WTC11 (cell line): Measurements from ENCODE around the gene CNTN5. TPM values are rescaled to one million over a fixed set of nuclear protein-coding genes. Genes with fewer than 3 reads are reported as not detected.

Source experiments
- ATAC-seq: fragments of 200-7000 bp; cut with Tn5 transposase; 2 replicates; pipeline ENCODE4 v1.10.0; 2021; ENCODE audit warnings: mild to moderate bottlenecking, moderate library complexity
- CTCF ChIA-PET: fragments of 300-600 bp; sonication (Branson Sonifier 250); formaldehyde crosslinking; loops from one replicate; lab custom pipeline; 2021; ENCODE audit warnings: antibody characterized with exemption; lab: Charles Lee
- POLR2A ChIA-PET: fragments of 350-600 bp; sonication (Branson Sonifier 250); formaldehyde crosslinking; loops from one replicate; lab custom pipeline; 2021; ENCODE audit warnings: antibody characterized with exemption; lab: Charles Lee
- DNase-seq: peaks from one replicate; pipeline ENCODE4 v3.0.0; 2021; ENCODE audit warnings: low spot score
- H3K27ac Mint-ChIP-seq: 2 replicates; pipeline ENCODE4 v1.8.0; 2021; ENCODE audit warnings: mixed read lengths
- H3K27me3 Mint-ChIP-seq: 2 replicates; pipeline ENCODE4 v1.8.0; 2021; ENCODE audit warnings: low read depth, mild to moderate bottlenecking, moderate library complexity, mixed read lengths
- H3K36me3 Mint-ChIP-seq: 2 replicates; pipeline ENCODE4 v1.8.0; 2021; ENCODE audit warnings: mixed read lengths
- H3K4me1 Mint-ChIP-seq: 2 replicates; pipeline ENCODE4 v1.8.0; 2022; ENCODE audit warnings: mixed read lengths
- H3K4me3 Mint-ChIP-seq: 2 replicates; pipeline ENCODE4 v1.8.0; 2021; ENCODE audit warnings: mild to moderate bottlenecking, moderate library complexity, mixed read lengths
- H3K9me3 Mint-ChIP-seq: 2 replicates; pipeline ENCODE4 v1.8.0; 2021; ENCODE audit warnings: mixed read lengths
- CREB1 ChIP-seq: sonication (generic); formaldehyde crosslinking; IDR thresholded peaks from 2 replicates; pipeline ENCODE4 v1.8.0; 2023; ENCODE audit warnings: mild to moderate bottlenecking, missing genetic modification reagents
- CREM ChIP-seq: sonication (generic); formaldehyde crosslinking; IDR thresholded peaks from 2 replicates; pipeline ENCODE4 v1.8.1; 2022; ENCODE audit warnings: mild to moderate bottlenecking, missing genetic modification reagents, moderate library complexity
- FOXP4 ChIP-seq: sonication (generic); formaldehyde crosslinking; IDR thresholded peaks from 2 replicates; pipeline ENCODE4 v1.8.0; 2022; ENCODE audit warnings: mild to moderate bottlenecking, missing genetic modification reagents
- HMGA2 ChIP-seq: fragments of 250-450 bp; sonication (Bioruptor Pico); IDR thresholded peaks from 2 replicates; pipeline ENCODE4 v1.4.0; 2021; ENCODE audit warnings: mild to moderate bottlenecking, moderate library complexity
- KAT7 ChIP-seq: sonication (generic); formaldehyde crosslinking; IDR thresholded peaks from 2 replicates; pipeline ENCODE4 v1.8.1; 2023; ENCODE audit warnings: missing genetic modification reagents, mild to moderate bottlenecking, borderline replicate concordance
- NFE2L1 ChIP-seq: sonication (generic); formaldehyde crosslinking; IDR thresholded peaks from 2 replicates; pipeline ENCODE4 v1.8.1; 2023; ENCODE audit warnings: missing genetic modification reagents
- PRDM15 ChIP-seq: sonication (generic); formaldehyde crosslinking; IDR thresholded peaks from 2 replicates; pipeline ENCODE4 v1.8.0; 2022; ENCODE audit warnings: missing genetic modification reagents
- SMAD4 ChIP-seq: sonication (generic); formaldehyde crosslinking; IDR thresholded peaks from 2 replicates; pipeline ENCODE4 v1.8.0; 2022; ENCODE audit warnings: mild to moderate bottlenecking, missing genetic modification reagents
- USF1 ChIP-seq: sonication (generic); formaldehyde crosslinking; IDR thresholded peaks from 2 replicates; pipeline ENCODE4 v1.8.0; 2022; ENCODE audit warnings: mild to moderate bottlenecking, missing genetic modification reagents
- ZNF232 ChIP-seq: sonication (generic); formaldehyde crosslinking; IDR thresholded peaks from 2 replicates; pipeline ENCODE4 v1.8.0; 2022; ENCODE audit warnings: mild to moderate bottlenecking, missing genetic modification reagents
- ZNF263 ChIP-seq: sonication (generic); formaldehyde crosslinking; IDR thresholded peaks from 2 replicates; pipeline ENCODE4 v1.8.1; 2022; ENCODE audit warnings: low read depth, mild to moderate bottlenecking, moderate library complexity, missing genetic modification reagents
- ZNF317 ChIP-seq: sonication (generic); formaldehyde crosslinking; IDR thresholded peaks from 2 replicates; pipeline ENCODE4 v1.8.1; 2023; ENCODE audit warnings: low read depth, mild to moderate bottlenecking, moderate library complexity, missing genetic modification reagents, borderline replicate concordance
- ZNF425 ChIP-seq: fragments of 250-450 bp; sonication (Bioruptor Pico); conservative IDR thresholded peaks from 2 replicates; pipeline ENCODE4 v1.9.0; 2021; ENCODE audit warnings: mild to moderate bottlenecking
- total RNA-seq: library from RNA; stranded (reverse); gene quantifications from 3 replicates; pipeline ENCODE4 v1.2.3, GENCODE V29; 2021
- TF ChIP-seq, protein P1 (sequence below): fragments of 250-450 bp; sonication (Bioruptor Pico); IDR thresholded peaks from 2 replicates; pipeline ENCODE4 v2.1.2; 2022; ENCODE audit warnings: mild to moderate bottlenecking, moderate library complexity

Gene CNTN5
- total RNA-seq, 1 experiment from 2014 or later = 0.07 TPM

DNA sequence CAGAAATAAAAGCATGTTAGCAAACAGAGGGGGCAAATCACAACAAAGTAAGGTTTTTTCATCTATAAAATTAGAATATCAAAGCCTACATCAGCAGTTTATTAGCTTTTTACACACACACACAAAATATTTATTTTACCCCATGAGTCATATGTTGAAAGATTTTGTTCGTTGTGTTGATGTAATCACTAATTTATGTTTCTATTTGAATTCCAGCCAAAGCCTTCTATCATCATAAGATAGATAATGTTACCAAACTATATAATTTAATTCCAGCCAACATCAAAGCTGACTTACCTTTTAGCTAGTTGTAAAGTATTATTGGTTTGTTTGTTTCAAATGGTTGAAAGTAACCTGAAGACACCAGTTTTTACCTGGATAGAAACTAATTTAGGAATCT is 1208.3 kb downstream of the CNTN5 start (continued):
- TF ChIP-seq USF1 = no peak
- TF ChIP-seq, protein P1, sequence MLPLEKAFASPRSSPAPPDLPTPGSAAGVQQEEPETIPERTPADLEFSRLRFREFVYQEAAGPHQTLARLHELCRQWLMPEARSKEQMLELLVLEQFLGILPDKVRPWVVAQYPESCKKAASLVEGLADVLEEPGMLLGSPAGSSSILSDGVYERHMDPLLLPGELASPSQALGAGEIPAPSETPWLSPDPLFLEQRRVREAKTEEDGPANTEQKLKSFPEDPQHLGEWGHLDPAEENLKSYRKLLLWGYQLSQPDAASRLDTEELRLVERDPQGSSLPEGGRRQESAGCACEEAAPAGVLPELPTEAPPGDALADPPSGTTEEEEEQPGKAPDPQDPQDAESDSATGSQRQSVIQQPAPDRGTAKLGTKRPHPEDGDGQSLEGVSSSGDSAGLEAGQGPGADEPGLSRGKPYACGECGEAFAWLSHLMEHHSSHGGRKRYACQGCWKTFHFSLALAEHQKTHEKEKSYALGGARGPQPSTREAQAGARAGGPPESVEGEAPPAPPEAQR (CRISPR knock-in tag) = no peak

- ATAC-seq (no peak), DNase-seq (no peak)
- Mint-ChIP-seq H3K36me3 (peaks cover 8% of the 10 kb centered on the region), H3K4me1 (peaks cover 7% of the 10 kb centered on the region; the same call in 1 of the 2 replicates), H3K27me3 (no peaks in the 10 kb centered on the region)
- TF ChIP-seq CREB1 (CRISPR knock-in tag) (no peak), HMGA2 (CRISPR knock-in tag) (no peak), ZNF263 (CRISPR knock-in tag) (no peak), ZNF317 (no peak), SMAD4 (no peak), CREM (CRISPR knock-in tag) (no peak), KAT7 (CRISPR knock-in tag) (no peak), ZNF232 (no peak), FOXP4 (no peak), NFE2L1 (CRISPR knock-in tag) (no peak), ZNF425 (CRISPR knock-in tag) (no peak), USF1 (no peak)
- TF ChIP-seq, all 79 proteins: peak for 0
- Mint-ChIP-seq H3K9me3 (peaks cover 28% of the 10 kb centered on the region), H3K27ac (no peak overlapping the region), H3K4me3 (no peak overlapping the region)
- POLR2A ChIA-PET = no interaction called here
- CTCF ChIA-PET = no interaction called here
Observed at GRCh38 chr11:100232006-100232405, 1211.3 kb downstream of the CNTN5 start.

- DNase-seq (no peak), ATAC-seq (no peak)
- no peak for TF ChIP-seq PRDM15 (CRISPR knock-in tag)
- no peak overlapping the region for H3K4me3 Mint-ChIP-seq
- H3K9me3 Mint-ChIP-seq = peaks cover 28% of the 10 kb centered on the region
- no peaks in the 10 kb centered on the region for H3K27me3 Mint-ChIP-seq
- peaks cover 8% of the 10 kb centered on the region for H3K36me3 Mint-ChIP-seq
- H3K27ac Mint-ChIP-seq = no peak overlapping the region
- ChIA-PET CTCF (no interaction called here), POLR2A (no interaction called here)
- peaks cover 10% of the 10 kb centered on the region for H3K4me1 Mint-ChIP-seq
Observed at GRCh38 chr11:100235085-100235484, 1214.3 kb downstream of the CNTN5 start.
